Mesothelial cell of epicardium (in vitro differentiated cells): ENCODE data around the gene CPN2. TPM values are rescaled to one million over a fixed set of nuclear protein-coding genes. Genes with fewer than 3 reads are reported as not detected.

ENCODE experiments used
- DNase-seq, 2 experiments: peaks; one replicate each; pipeline ENCODE4 v3.0.0; 2021; ENCODE audit warnings: low spot score in 2 of 2; ENCODE audit not compliant: unreplicated experiment in 2 of 2
- H3K27ac Mint-ChIP-seq: 2 replicates; pipeline ENCODE4 v1.8.0; 2021; ENCODE audit warnings: mixed read lengths
- H3K27me3 Mint-ChIP-seq: 2 replicates; pipeline ENCODE4 v1.8.0; 2021; ENCODE audit warnings: low read depth, mixed read lengths
- H3K36me3 Mint-ChIP-seq: 2 replicates; pipeline ENCODE4 v1.8.0; 2021; ENCODE audit warnings: mixed read lengths
- H3K4me1 Mint-ChIP-seq: 2 replicates; pipeline ENCODE4 v1.8.0; 2021; ENCODE audit warnings: mixed read lengths
- H3K4me3 Mint-ChIP-seq: 2 replicates; pipeline ENCODE4 v1.8.0; 2021; ENCODE audit warnings: mild to moderate bottlenecking, moderate library complexity, mixed read lengths
- H3K9me3 Mint-ChIP-seq: 2 replicates; pipeline ENCODE4 v1.8.0; 2021; ENCODE audit warnings: mixed read lengths
- total RNA-seq: library from RNA; stranded (reverse); gene quantifications from 3 replicates; pipeline ENCODE4 v1.2.1, GENCODE V29; 2021
- TF ChIP-seq, protein P1 (sequence below): fragments of 200-600 bp; sonication (generic); IDR thresholded peaks from one replicate; pipeline ENCODE4 v1.5.0; 2021; ENCODE audit warnings: antibody characterized with exemption; ENCODE audit not compliant: unreplicated experiment

Gene CPN2
- total RNA-seq, 1 donor from 2014 or later: not detected

- TF ChIP-seq, protein P1, sequence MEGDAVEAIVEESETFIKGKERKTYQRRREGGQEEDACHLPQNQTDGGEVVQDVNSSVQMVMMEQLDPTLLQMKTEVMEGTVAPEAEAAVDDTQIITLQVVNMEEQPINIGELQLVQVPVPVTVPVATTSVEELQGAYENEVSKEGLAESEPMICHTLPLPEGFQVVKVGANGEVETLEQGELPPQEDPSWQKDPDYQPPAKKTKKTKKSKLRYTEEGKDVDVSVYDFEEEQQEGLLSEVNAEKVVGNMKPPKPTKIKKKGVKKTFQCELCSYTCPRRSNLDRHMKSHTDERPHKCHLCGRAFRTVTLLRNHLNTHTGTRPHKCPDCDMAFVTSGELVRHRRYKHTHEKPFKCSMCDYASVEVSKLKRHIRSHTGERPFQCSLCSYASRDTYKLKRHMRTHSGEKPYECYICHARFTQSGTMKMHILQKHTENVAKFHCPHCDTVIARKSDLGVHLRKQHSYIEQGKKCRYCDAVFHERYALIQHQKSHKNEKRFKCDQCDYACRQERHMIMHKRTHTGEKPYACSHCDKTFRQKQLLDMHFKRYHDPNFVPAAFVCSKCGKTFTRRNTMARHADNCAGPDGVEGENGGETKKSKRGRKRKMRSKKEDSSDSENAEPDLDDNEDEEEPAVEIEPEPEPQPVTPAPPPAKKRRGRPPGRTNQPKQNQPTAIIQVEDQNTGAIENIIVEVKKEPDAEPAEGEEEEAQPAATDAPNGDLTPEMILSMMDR: no peak
- peaks cover 7% of the 10 kb centered on the region for H3K27me3 Mint-ChIP-seq
- peak in 1 of 2 experiments; percentile 13 for DNase-seq
- no peaks in the 10 kb centered on the region for H3K4me1 Mint-ChIP-seq
- no peaks in the 10 kb centered on the region for H3K36me3 Mint-ChIP-seq
- no peaks in the 10 kb centered on the region for H3K9me3 Mint-ChIP-seq
- H3K27ac Mint-ChIP-seq: no peak overlapping the region
- H3K4me3 Mint-ChIP-seq: no peak overlapping the region
Measured at GRCh38 chr3:194383276-194383940, 32.3 kb upstream of the CPN2 start.

GRCh38 chr3:194382892-194383223 is 31.7 kb upstream of the CPN2 start:
- Mint-ChIP-seq H3K9me3 (no peaks in the 10 kb centered on the region), H3K36me3 (no peaks in the 10 kb centered on the region), H3K27me3 (peaks cover 7% of the 10 kb centered on the region), H3K4me1 (no peaks in the 10 kb centered on the region), H3K27ac (no peak overlapping the region), H3K4me3 (no peak overlapping the region)
- DNase-seq: peak in 1 of 2 experiments; percentile 29
- TF ChIP-seq, protein P1: no peak

DNA sequence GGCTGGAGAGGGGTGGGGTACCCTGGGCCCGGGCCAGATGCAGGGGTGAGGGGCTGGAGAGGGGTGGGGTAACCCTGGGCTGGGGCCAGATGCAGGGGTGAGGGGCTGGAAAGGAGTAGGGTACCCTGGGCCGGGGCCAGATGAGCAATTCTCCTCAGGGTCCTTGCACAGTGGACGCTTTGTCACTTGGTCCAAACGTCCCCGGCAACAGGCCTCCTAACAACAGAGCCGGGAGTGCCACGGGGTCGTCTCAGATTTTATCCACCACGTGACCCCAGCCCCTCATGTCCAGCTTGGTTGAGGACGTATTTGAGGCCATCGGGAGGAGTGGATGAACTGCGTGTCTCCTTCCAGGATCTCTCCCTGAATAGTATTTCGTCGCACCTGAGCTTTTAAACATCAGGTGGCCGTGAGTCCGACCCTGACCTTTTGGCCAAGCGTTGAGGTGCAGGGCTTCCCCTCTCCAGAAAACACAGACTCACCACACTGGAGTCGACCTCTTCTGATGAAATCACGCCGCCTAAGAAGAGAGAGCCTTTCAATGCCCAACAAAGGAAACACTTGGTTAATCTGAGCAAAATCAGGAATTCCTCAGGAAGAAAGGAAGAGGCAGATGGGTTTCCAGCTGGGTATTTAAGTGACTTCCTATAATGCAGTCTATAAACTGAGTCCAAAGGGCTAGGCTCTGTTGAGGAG is 31.2 kb upstream of the CPN2 start:
- Mint-ChIP-seq H3K27ac (no peak overlapping the region), H3K36me3 (no peaks in the 10 kb centered on the region), H3K4me1 (no peaks in the 10 kb centered on the region), H3K4me3 (no peak overlapping the region), H3K9me3 (no peaks in the 10 kb centered on the region), H3K27me3 (peaks cover 7% of the 10 kb centered on the region)
- TF ChIP-seq, protein P1: no peak
- DNase-seq: no peak

DNA sequence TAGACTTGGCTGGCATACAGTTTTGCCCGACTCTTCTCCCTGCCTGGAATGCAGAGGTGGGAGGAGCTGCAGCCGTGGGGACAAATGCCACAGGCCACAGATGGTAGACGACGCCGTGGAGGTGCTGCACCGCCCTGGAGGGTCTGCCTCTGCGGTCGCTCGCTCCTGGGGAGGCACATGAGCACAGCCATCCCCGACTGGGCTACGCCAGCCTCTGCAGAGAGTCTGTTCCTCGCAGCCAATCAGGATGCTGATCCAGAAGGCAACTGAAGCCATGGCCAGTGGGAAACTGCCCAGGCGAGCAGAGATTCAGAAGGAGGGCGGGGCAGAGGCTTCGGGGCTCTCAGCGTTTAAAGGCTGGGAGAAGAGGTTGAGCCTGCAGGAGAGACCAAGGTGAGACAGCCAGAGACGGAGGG is 30.3 kb upstream of the CPN2 start:
- no peaks in the 10 kb centered on the region for H3K36me3 Mint-ChIP-seq
- peaks cover 2% of the 10 kb centered on the region for H3K4me1 Mint-ChIP-seq
- TF ChIP-seq, protein P1: no peak
- H3K9me3 Mint-ChIP-seq: no peaks in the 10 kb centered on the region
- H3K27ac Mint-ChIP-seq: no peak overlapping the region
- DNase-seq: no peak
- H3K27me3 Mint-ChIP-seq: peaks cover 7% of the 10 kb centered on the region
- H3K4me3 Mint-ChIP-seq: no peak overlapping the region

DNA sequence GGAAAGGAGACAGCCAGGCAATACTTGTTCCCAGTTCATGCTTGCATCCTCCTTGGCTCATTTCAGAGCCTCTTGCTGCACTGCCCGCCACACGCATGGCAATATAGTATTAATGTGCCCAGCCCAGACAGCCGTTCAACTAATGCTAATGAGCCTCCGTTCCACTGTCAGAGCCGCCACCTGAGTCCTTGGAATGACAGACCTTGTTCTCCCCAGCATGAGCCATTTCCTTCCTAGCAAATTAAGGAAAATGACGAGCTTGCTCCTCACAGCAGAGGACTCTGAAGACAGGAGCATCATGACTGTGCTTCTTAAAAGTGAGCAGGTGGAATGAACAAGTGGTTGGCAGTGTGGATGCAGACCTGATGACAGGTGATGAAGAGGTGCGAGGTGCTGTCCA is 29.2 kb upstream of the CPN2 start:
- no peak overlapping the region for H3K4me3 Mint-ChIP-seq
- H3K27me3 Mint-ChIP-seq: peaks cover 17% of the 10 kb centered on the region
- no peak overlapping the region for H3K27ac Mint-ChIP-seq
- H3K4me1 Mint-ChIP-seq: peaks cover 6% of the 10 kb centered on the region
- DNase-seq: no peak
- TF ChIP-seq, protein P1: no peak
- no peaks in the 10 kb centered on the region for H3K9me3 Mint-ChIP-seq
- no peaks in the 10 kb centered on the region for H3K36me3 Mint-ChIP-seq
